Stimulated activated CD8-positive, alpha-beta memory T cell treated with anti-CD3 and anti-CD28 coated beads, Interleukin-12 subunit alpha, Interleukin-12 subunit beta, amount 100 ng/mL, for 24 hours (primary cell): Measurements from ENCODE around the gene CXCL17.
"Not testable (repeated sequence)": the region's sequence is repeated elsewhere in the genome, so short reads cannot be mapped to it uniquely, and the experiment has no call there.

Experiments
- DNase-seq: peaks from one replicate; pipeline ENCODE4 v3.0.0-alpha.2; 2020; ENCODE audit errors: extremely low read depth

CXCL17 gene, protein sequence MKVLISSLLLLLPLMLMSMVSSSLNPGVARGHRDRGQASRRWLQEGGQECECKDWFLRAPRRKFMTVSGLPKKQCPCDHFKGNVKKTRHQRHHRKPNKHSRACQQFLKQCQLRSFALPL

DNA sequence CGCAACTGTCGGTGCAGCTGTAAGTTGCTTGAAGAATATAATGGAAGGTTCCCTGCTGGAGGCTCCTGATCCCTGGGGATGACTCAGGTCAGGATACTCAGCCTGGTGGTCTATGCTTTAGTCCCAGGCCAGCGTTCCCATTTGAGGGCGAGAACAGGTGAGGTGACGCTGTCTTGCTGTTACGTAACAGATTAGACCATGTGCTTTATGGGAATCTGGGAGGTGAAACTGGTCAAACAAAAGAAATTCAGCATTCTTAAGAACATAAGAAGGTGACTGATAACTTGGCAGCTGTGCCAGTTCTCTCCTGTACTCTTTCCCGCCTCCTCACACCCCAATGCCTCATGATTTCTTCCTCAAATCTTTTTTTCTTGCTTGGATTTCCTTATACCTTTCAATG is at the start of gene CXCL17:
CXCL17 (minus strand) TSS at position 114 of the 400 bp plus-strand sequence. CDS start 114 bp downstream, outside the sequence.
- DNase-seq, result no peak

DNA sequence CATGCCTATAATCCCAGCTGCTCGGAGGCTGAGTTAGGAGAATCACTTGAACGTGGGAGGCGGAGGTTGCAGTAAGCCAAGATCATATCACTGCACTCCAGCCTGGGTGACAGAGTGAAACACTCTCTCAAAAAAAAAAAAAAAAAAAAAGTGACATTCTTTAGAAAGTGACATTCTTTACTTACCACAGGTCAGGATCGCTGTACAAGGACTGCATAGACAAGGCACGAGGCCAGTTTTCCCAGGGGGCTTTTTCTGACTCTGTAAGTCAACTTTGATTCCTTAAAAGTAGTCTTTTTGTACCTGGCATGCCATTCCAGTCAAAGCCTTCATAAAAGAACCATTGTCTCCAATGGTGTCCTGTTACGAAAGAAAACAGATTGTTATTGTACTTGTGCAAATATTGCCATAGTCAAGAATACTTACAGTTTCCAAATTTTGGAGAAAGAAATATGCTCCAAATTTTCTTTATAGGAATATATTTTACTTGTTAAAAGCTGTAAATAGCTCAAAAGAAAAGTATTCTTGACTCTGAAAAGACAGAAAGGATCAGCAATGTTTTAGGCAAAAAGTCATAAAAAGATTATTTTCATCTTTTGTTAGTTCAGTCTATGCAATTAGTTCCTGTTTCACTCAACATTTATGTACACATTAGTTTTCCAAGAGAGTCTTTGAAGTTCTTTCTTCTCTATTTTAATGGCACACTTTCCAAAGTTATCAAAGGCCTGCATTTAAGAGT is 46.2 kb upstream of the CXCL17 start:
- DNase-seq, result no peak

DNA sequence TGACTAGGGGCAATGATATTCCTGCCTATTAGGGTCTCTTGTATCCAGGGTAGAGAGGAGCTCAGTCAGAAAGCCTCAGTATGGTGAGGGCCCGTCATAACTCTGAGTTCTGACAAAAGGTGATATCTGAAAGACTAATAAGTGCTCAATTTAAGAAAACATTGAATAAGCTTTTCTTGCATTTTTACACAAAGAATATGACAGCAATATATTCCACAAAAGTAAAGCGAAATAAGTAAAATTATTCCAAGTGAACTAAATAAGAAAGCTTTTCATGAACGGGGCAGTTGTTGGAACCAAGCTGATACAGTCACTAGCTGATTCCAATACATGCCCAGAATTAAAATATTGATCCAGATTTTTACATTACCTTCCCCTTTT is 45.0 kb upstream of the CXCL17 start:
- DNase-seq, result no peak

DNA sequence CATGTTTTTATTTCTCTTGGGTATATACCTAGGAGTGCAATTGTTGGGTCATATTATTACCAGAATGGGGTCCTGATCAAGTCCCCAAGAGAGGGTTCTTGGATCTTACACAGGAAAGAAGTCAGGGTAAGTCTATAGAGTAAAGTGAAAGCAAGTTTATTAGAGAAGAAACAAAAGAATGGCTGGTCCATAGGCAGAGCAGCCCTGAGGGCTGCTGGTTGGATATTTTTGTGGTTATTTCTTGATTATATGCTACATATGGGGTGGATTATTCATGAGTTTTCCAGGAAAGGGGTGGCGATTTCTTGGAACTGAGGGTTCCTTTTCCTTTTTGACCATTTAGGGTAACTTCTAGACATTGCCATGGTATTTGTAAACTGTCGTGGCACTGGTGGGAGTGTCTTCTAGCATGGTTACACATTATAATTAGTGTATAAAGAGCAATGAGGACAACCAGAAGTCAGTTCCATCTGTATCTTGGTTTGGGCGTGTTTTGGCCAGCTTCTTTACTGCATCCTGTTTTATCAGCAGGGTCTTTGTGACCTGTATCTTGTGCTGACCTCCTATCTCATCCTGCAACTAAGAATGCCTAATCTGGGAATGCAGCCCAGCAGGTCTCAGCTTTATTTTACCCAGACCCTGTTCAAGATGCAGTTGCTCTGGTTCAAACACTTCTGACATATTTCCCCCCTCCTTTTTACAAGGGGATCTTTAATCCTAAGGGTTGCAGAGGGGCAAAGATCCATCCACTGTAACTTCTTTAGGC is 44.5 kb upstream of the CXCL17 start:
- DNase-seq, result no peak

DNA sequence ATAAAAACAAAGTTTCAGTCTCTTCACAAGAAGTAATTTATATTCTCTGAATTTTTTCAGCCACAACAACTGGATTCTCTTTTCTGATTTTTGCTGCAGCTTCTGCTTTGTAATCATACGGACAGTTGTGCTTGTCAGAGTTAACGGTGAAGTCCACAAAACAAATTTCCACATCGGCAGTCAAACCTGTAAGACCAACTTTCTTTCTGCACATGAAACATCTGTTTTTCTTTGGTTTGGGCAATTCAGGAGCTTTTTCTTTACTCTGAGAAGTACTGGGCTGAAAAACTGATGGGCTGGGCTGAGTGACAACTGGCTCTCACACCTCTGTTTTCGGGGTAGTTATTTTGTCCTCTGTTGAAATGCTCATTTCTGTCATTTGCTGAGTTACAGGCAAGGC is 42.3 kb upstream of the CXCL17 start:
- not testable (repeated sequence) for DNase-seq

DNA sequence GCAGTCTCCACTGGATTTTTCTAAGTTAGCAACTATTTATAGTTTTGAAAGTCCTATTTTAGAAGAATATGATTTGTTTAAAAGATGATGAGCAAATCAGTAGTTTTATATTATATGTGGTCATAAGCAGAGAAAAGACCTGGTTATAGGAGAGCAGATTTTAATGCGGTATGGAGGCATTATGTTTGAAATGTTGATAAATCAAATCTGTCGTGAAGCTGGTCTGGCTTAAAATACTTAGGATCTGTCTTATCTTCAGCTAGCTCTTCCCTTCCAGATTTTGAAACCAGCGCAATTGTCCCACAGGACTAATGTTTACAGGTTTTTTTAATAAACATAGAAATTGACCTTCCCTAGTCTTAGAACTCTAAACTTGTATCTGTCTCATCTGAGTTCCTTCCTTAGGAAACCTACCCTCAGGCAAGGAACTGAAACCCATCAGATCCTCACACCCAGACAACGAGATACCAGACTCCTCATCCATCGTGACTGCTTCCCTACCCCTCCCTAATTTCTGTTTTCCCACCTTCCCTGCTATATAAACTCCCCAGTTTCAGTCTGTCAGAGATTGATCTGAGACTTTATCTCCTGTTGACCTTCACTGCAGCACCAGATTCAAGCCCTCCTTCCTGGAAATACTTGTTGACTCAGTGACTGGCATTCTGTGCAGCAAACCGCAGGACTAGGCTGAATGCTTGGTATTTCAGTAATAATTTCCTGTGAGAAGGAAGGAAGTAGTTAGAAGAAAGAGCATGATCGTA is 37.8 kb upstream of the CXCL17 start:
- no peak for DNase-seq

DNA sequence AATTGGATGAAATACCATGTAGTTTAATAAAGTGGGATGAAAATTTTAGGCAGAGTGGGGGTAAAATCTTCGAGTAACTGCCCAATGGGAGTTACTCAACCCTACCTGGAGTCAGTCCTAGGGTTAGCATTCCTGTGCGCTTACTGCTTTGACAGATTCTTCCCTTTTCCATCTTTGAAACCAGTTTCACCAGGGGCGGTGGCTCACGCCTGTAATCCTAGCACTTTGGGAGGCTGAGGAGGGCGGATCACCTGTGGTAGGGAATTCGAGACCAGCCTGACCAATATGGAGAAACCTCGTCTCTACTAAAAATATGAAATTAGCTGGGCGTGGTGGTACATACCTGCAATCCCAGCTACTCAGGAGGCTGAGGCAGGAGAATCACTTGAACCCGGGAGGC is 37.0 kb upstream of the CXCL17 start:
- DNase-seq, result no peak

DNA sequence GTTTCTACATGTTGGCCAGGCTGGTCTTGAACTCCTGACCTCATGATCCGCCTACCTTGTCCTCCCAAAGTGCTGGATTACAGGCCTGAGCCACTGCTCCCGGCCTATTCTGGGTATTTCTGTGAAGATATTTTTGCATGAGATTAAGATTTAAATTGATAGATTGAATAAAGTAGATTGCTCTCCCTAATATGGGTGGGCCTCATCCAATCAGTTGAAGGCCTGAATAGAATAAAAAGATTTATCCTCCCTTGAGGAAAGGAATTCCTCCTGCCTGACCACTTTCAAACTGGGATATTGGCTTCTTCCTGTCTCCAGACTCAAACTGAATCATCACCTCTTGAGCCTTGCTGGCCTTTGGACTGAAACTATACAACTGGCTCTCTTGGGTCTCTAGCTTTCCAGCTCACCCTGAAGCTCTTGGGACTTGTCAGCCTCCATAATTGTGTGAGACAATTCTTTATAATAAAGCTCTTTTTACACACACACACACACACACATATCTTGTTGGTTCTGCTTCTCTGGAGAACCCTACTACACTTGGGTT is 36.1 kb upstream of the CXCL17 start:
- no peak for DNase-seq

DNA sequence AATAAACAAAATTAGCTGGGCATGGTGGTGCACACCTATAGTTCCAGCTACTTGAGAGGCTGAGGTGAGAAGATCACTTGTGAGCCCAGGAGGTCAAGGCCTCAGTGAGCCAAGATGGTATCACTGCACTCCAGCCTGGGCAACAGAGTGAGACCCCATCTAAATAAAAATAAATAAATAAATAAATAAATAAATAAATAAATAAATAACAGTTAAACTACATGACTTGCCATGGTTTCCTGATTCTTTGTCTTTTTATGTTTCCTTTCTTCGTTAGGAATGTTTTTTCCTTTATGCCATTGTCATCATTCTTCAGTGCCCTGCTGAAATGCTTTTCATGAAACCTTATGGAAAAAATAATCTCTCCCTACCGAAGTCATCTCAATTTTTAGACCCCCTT is 35.2 kb upstream of the CXCL17 start:
- no peak for DNase-seq

DNA sequence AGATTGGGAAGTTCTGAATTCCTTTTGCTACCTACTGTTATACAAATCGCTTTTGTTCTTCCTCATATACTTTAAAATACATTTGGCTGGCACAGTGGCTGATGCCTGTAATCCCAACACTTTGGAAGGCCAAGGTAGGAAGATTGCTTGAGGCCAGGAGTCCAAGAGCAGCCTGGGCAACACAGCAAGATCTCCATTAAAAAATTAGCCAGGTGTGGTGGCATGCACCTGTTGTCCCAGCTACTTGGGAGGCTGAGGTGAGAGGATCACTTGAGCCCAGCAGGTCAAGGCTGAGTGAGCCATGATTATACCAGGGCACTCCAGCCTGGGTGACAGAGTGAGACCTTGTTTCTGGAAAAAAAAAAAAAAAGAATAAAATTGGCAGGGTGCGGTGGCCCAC is 34.4 kb upstream of the CXCL17 start:
- no peak for DNase-seq

DNA sequence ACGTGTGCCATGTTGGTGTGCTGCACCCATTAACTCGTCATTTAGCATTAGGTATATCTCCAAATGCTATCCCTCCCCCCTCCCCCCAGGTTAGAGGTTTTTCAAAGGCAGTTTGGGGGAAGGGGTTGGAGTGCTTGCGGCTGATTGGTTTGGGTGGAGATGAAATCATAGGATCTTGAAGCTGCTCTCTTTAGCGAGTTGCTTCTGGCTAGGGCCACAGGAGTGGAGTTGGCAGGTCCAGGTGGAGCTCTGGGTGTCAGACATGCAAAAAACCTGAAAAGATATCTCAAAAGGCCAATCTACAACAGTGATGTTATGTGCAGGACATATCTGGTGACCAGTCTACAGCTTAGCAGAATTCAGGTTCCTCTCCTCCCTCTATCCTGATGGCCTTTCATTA is 32.6 kb upstream of the CXCL17 start:
- no peak for DNase-seq

DNA sequence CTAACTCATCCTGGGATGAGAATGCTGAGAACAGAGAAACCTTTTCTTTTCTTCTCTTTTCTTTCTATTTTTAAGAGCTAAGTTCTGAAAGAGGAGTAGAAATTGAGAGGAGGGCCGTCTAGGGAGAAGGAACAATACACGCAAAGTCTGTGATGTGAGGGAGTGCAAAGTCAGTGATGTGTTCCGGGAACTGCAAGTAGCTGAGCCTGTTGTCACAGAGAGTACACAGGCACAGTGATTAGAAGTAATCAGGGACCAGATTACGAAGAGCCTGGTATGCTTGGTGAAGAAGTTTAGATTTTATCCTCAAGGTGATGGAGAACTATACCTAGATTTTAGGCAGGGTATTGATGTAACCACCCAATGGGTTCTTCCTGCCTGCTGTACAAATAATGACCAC is 32.0 kb upstream of the CXCL17 start:
- no peak for DNase-seq

DNA sequence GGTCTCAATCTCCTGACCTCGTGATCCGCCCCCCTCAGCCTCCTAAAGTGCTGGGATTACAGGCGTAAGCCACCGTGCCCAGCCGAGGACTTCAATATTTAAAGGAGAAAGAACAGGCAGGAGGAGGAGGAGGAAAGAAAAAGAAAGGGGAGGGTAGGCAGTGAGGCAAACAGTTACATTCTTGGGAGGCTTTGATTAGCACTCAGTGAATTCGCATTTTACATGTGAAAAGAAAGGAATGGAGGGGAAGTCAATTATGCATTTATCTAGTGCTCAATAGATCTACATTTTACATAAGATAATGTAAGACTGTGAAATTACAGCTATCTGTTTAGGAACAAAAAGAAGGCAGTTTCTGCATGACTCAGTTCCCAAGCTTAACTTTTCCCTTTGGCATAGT is 30.9 kb upstream of the CXCL17 start:
- DNase-seq, result no peak

DNA sequence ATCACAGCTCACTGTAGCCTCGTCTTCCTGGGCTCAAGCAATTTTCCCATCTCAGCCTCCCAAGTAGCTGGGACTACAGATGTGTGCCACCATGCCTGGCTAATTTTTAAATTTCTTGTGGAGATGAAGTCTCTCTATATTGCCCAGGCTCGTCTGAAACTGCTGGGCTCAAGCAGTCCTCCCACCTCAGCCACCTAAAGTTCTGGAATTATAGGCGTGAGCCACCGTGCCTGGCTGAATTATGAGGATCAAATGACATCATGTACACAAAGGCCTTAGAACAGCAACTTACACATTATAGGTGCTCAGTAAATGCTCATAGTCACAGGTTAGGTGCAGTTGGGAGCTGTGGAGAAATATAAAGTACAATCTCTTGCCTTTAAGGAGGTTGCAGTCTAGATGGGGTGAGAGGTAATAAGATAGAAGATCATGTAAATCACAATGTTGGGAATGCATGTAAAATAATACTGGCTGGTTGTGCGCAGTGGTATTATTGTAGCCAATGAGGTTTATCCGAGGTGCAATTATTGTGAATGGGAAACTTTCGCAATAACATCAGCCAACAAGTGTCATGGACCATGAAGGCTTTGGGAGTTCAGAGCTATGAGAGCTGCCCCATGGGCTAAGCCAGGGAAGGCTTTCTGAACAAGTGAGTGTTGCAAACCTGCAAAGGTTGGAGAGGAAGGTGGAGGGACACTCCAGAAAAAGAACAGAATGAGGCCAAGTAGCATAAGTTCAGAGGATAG is 29.8 kb upstream of the CXCL17 start:
- DNase-seq, result no peak

DNA sequence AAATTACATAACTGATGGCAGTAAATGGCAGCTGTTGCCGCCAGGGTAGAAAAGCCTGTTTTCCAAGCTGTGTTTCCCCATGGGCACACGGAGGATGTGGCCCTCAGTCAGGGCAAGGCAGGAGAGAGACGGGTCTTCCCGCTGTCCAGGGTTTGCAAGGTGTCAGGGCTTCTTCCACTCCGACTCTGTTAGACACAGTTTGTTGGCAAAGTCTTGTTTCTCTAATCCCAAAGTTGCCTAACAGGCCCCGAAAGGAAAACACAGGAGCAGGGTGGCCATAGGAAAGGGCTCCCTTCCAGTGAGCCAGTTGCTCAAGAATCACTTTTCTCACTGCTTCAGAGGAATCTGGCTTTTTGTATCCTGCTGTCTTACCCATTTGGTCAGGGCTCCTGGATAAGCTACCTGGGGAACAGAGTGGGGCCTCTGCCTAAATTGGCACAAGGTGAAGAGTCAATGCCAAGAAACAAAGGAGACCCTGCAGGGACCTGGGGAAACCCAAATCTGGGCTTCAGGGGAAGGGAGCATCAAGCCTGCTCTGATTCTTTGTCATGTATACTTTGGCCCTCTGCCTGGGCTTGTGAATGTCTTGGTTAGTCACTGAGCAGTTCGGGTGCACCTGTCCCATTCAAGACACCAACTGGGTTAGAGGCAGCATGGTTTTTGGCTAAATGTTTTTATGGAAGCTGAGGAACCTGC is 29.0 kb upstream of the CXCL17 start:
- DNase-seq, result no peak

DNA sequence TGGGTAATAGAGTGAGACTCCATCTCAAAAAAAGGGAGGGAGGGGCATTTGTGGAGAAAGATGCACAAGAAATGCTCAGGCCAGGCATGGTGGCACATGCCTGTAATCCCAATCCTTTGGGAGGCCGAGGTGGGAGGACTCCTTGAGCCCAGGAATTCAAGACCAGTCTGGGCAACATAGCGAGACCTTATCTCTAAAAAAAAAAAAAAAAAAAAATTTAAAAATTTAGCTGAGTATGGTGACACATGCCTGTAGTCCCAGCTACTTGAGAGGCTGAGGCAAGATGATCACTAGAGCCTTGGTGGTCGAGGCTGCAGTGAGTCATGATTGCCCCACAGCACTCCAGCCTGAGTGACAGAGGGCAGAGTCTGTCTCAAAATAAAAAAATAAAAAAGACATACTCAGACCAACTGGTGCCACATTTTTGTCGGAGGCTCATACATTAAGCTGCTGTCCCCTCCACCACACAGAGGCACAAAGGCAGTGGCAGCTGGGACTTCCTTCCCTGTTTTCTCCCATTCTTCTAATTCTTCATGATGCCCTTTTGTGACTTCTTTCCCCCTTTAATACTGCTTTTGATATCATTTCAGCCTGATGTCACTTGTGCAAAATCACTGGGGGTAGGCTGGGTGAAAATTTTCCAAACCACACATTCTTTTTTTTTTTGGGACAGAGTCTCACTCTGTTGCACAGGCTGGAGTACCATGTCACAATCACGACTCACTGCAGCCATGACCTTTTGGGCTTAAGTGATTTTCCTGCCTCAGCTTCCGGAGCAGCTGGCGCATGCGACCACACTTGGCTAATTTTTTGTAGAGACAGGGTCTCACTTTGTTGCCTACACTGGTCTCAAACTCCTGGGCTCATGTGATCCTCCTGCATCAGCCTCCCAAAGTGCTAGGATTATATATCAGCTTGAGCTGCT is 26.8 kb upstream of the CXCL17 start:
- DNase-seq, result no peak

DNA sequence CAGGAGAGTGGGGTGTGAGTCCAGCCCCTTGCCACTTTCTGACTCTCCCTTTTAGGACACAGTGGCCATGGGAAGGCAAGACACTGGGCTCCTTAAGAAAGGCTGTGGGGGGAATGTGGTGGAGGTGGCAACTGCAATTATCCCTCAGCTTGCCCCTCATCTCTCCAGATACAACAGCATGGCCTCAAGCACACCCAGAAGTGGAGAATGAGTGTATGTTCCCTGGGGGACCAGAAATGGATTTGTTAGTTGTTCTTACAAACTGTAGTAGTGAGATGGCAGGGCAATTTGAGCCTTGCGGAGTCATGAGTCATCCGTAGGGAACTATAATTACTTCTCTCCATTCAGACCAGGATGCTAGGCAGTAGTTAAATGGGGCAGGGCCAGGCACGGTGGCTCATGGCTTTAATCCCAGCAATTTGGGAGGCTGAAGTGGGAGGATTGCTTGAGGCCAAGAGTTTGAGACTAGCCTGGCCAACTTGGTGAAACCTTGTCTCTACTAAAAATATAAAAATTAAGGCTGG is 25.6 kb upstream of the CXCL17 start:
- DNase-seq, result no peak

DNA sequence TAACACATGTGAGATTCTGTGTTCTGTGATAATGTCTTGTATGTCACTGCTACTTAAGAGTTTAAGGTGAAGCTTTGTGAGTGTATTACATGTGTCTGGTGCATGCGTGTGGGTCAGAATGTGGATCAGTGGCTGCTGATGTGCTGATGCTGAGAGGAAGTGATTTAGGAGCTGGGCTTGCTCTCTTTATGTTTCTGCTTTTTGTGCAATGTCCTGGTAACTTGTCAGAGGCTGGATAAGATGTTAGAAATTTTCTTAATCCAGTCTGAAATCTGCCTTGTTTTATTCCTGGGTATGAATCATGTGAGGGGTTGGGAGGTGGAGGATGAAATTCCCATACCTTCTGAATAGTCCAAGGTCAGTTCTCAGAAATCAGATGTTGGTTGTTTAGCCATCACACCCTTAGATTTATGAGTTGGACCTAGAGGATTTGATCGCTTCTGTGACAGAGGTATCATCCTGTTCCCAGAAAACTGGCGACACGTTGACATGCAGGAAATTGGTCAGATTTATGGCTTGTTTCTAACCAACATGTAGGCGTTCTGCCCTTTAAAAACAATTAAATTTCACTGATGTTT is 24.5 kb upstream of the CXCL17 start:
- no peak for DNase-seq

DNA sequence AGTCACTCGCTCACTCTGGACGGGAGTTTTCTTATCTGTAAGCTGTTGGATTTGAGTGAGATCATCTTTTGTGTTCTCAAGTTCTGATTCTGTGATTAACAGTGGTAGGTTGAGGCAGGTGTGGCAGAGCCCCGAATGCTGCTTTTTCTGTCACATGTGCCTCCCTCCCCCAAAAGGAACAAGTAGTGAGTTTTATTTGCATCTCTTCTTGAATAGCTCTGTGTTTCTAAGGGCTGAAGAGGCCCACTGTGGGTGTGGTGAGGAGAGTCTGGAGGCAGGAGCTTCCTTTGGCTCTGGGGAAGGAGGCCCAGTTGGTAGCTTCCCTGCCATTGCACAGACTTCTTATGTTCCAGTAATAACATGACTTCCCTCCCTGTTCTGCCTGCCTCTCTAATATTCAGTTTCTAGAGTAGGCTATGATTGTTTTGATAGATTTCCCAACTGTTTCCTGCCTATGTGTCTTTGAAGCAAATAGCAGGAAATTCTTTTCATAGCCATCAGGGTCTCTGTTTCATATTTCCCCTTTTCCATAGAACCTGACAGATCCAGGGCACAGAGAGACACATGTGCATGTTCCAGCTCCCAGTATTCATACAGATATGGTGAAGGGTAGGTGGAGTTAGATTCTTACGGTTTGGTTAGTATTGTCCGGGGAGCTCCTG is 23.9 kb upstream of the CXCL17 start:
- DNase-seq, result no peak
